ENCODE data around the gene PPFIBP1.
"Not testable (repeated sequence)": the region's sequence is repeated elsewhere in the genome, so short reads cannot be mapped to it uniquely, and the experiment has no call there.

The PPFIBP1 gene

DNA sequence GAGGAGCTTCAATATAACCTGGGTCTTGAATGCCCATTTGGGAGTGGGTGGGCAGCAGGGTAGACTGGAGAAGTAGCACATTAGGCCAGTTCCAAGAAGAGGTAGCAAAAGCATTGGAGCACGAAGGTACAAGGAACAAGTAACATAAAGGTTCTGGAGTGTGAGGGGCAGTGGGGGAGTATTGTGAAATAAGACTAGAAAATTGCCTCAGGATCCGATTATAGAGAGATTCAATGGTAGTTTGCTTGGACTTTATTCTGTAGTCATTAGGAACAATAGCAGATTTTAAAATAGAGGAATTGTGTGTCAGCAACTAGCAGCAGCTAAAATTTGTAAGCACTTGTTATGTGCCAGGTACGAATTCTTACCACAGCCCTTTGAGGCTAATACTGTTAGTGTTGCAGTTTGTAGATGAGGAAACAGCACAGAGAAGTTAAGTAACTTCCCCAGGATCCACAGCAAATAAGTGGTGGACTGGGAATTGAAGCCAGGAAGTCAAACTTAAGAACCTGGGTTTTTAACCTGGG is 61.8 kb downstream of the PPFIBP1 start:
- H3K23ac ChIP-seq (ENCODE audit: low read length), result no peak overlapping the region
- peaks cover 0 to 2% of the 10 kb centered on the region in 2 experiments for H3K4me1 ChIP-seq (ENCODE audit: control insufficient read depth in 1 of 2, insufficient read depth in 2 of 2, low read length in 2 of 2)
- peaks cover 5% of the 10 kb centered on the region for H3K79me2 ChIP-seq (ENCODE audit: control insufficient read depth, insufficient read depth, low read length, poor library complexity)
- H2AK5ac ChIP-seq (ENCODE audit: low read length), result no peak overlapping the region
- no peak overlapping the region for H3K4me2 ChIP-seq (ENCODE audit: low read length)
- H4K12ac ChIP-seq (ENCODE audit: low read depth, low read length), result no peak overlapping the region
- no peak overlapping the region for H4K8ac ChIP-seq (ENCODE audit: low read depth, low read length)
- H3K9ac ChIP-seq (ENCODE audit: low read length), result no peak overlapping the region
- no peaks in the 10 kb centered on the region for H3K9me3 ChIP-seq (ENCODE audit: insufficient read depth, low read depth, low read length)
- peak overlapping the region; percentile 51 for H3K18ac ChIP-seq (ENCODE audit: low read length)
- no peaks in the 10 kb centered on the region for H3K79me1 ChIP-seq (ENCODE audit: low read length)
- no peak overlapping the region for H3K27ac ChIP-seq (ENCODE audit: low read depth, low read length)
- no CpG with 5 or more reads among the region's 3 CpGs for WGBS (ENCODE audit: extremely low coverage, insufficient coverage, insufficient read length)
- no peak overlapping the region for H3K4me3 ChIP-seq (ENCODE audit: low read depth, low read length)
- H2AFZ ChIP-seq (ENCODE audit: insufficient read depth, low read length, poor library complexity), result no peak overlapping the region
- H3K14ac ChIP-seq (ENCODE audit: low read length), result no peak overlapping the region
- H2BK120ac ChIP-seq (ENCODE audit: insufficient read depth, low read length, poor library complexity), result no peak overlapping the region
- H4K91ac ChIP-seq (ENCODE audit: low read depth, low read length), result no peak overlapping the region
- DNase-seq, result no peak
- H2BK12ac ChIP-seq (ENCODE audit: low read length), result no peak overlapping the region
- peak overlapping the region; percentile 75 for H3K4ac ChIP-seq (ENCODE audit: low read depth, low read length)
- H2BK5ac ChIP-seq (ENCODE audit: low read depth, low read length, poor library complexity), result no peak overlapping the region
- H3K27me3 ChIP-seq (ENCODE audit: insufficient read depth, low read length), result no peaks in the 10 kb centered on the region
- peaks cover 4 to 9% of the 10 kb centered on the region in 2 experiments for H3K36me3 ChIP-seq (ENCODE audit: control insufficient read depth in 1 of 2, insufficient read depth in 2 of 2, low read length in 2 of 2)

GRCh38 chr12:27588075-27588730 is 64.2 kb downstream of the PPFIBP1 start:
- H3K18ac ChIP-seq (ENCODE audit: low read length); H2BK120ac ChIP-seq (ENCODE audit: insufficient read depth, low read length, poor library complexity); H3K4ac ChIP-seq (ENCODE audit: low read depth, low read length); H3K79me1 ChIP-seq (ENCODE audit: low read length); H3K27me3 ChIP-seq (ENCODE audit: insufficient read depth, low read length); H2AK5ac ChIP-seq (ENCODE audit: low read length); H3K9ac ChIP-seq (ENCODE audit: low read length); H3K4me1 ChIP-seq (ENCODE audit: control insufficient read depth in 1 of 2, insufficient read depth in 2 of 2, low read length in 2 of 2); H4K91ac ChIP-seq (ENCODE audit: low read depth, low read length); H3K4me2 ChIP-seq (ENCODE audit: low read length); H3K14ac ChIP-seq (ENCODE audit: low read length); H3K27ac ChIP-seq (ENCODE audit: low read depth, low read length); H4K8ac ChIP-seq (ENCODE audit: low read depth, low read length); H3K9me3 ChIP-seq (ENCODE audit: insufficient read depth, low read depth, low read length); H3K36me3 ChIP-seq (ENCODE audit: control insufficient read depth in 1 of 2, insufficient read depth in 2 of 2, low read length in 2 of 2); H4K12ac ChIP-seq (ENCODE audit: low read depth, low read length); H3K23ac ChIP-seq (ENCODE audit: low read length); H2BK12ac ChIP-seq (ENCODE audit: low read length); H3K4me3 ChIP-seq (ENCODE audit: low read depth, low read length); H2AFZ ChIP-seq (ENCODE audit: insufficient read depth, low read length, poor library complexity); H2BK5ac ChIP-seq (ENCODE audit: low read depth, low read length, poor library complexity); H3K79me2 ChIP-seq (ENCODE audit: control insufficient read depth, insufficient read depth, low read length, poor library complexity); DNase-seq: not testable (repeated sequence)
- WGBS (ENCODE audit: extremely low coverage, insufficient coverage, insufficient read length), result no CpG with 5 or more reads among the region's 2 CpGs

GRCh38 chr12:27588776-27589175 is 64.8 kb downstream of the PPFIBP1 start:
- WGBS (ENCODE audit: extremely low coverage, insufficient coverage, insufficient read length), result no CpG with 5 or more reads among the region's 4 CpGs
- Histone ChIP-seq H3K4me3 (ENCODE audit: low read depth, low read length) (no peak overlapping the region), H2AFZ (ENCODE audit: insufficient read depth, low read length, poor library complexity) (no peak overlapping the region), H3K27ac (ENCODE audit: low read depth, low read length) (no peak overlapping the region), H3K23ac (ENCODE audit: low read length) (no peak overlapping the region), H3K79me2 (ENCODE audit: control insufficient read depth, insufficient read depth, low read length, poor library complexity) (peaks cover 5% of the 10 kb centered on the region), H2BK120ac (ENCODE audit: insufficient read depth, low read length, poor library complexity) (no peak overlapping the region), H3K9ac (ENCODE audit: low read length) (no peak overlapping the region), H4K91ac (ENCODE audit: low read depth, low read length) (no peak overlapping the region), H3K9me3 (ENCODE audit: insufficient read depth, low read depth, low read length) (no peaks in the 10 kb centered on the region), H2BK5ac (ENCODE audit: low read depth, low read length, poor library complexity) (no peak overlapping the region), H3K4ac (ENCODE audit: low read depth, low read length) (no peak overlapping the region), H3K27me3 (ENCODE audit: insufficient read depth, low read length) (no peaks in the 10 kb centered on the region), H3K4me1 (ENCODE audit: control insufficient read depth in 1 of 2, insufficient read depth in 2 of 2, low read length in 2 of 2) (peaks cover 0 to 2% of the 10 kb centered on the region in 2 experiments), H3K79me1 (ENCODE audit: low read length) (no peaks in the 10 kb centered on the region), H4K12ac (ENCODE audit: low read depth, low read length) (no peak overlapping the region), H3K14ac (ENCODE audit: low read length) (no peak overlapping the region), H3K36me3 (ENCODE audit: control insufficient read depth in 1 of 2, insufficient read depth in 2 of 2, low read length in 2 of 2) (peaks cover 7 to 9% of the 10 kb centered on the region in 2 experiments), H3K4me2 (ENCODE audit: low read length) (no peak overlapping the region), H4K8ac (ENCODE audit: low read depth, low read length) (no peak overlapping the region), H3K18ac (ENCODE audit: low read length) (no peak overlapping the region), H2BK12ac (ENCODE audit: low read length) (no peak overlapping the region), H2AK5ac (ENCODE audit: low read length) (no peak overlapping the region)
- peak in 1 of 2 donors; percentile 13 for DNase-seq

GRCh38 chr12:27589419-27589818 is 65.4 kb downstream of the PPFIBP1 start:
- H3K4me1 ChIP-seq (ENCODE audit: control insufficient read depth in 1 of 2, insufficient read depth in 2 of 2, low read length in 2 of 2), result peaks cover 0 to 2% of the 10 kb centered on the region in 2 experiments
- H4K12ac ChIP-seq (ENCODE audit: low read depth, low read length), result no peak overlapping the region
- WGBS (ENCODE audit: extremely low coverage, insufficient coverage, insufficient read length), result no CpG with 5 or more reads among the region's 4 CpGs
- H2BK120ac ChIP-seq (ENCODE audit: insufficient read depth, low read length, poor library complexity), result no peak overlapping the region
- DNase-seq, result peak; percentile 21 to 68
- no peak overlapping the region for H3K4me3 ChIP-seq (ENCODE audit: low read depth, low read length)
- H2AFZ ChIP-seq (ENCODE audit: insufficient read depth, low read length, poor library complexity), result no peak overlapping the region
- H3K9ac ChIP-seq (ENCODE audit: low read length), result no peak overlapping the region
- peaks cover 3 to 5% of the 10 kb centered on the region in 2 experiments for H3K36me3 ChIP-seq (ENCODE audit: control insufficient read depth in 1 of 2, insufficient read depth in 2 of 2, low read length in 2 of 2)
- H3K9me3 ChIP-seq (ENCODE audit: insufficient read depth, low read depth, low read length), result no peaks in the 10 kb centered on the region
- H3K18ac ChIP-seq (ENCODE audit: low read length), result no peak overlapping the region
- H3K4me2 ChIP-seq (ENCODE audit: low read length), result no peak overlapping the region
- no peak overlapping the region for H4K91ac ChIP-seq (ENCODE audit: low read depth, low read length)
- H3K27ac ChIP-seq (ENCODE audit: low read depth, low read length), result no peak overlapping the region
- no peak overlapping the region for H2BK12ac ChIP-seq (ENCODE audit: low read length)
- no peaks in the 10 kb centered on the region for H3K79me1 ChIP-seq (ENCODE audit: low read length)
- no peak overlapping the region for H2BK5ac ChIP-seq (ENCODE audit: low read depth, low read length, poor library complexity)
- H3K27me3 ChIP-seq (ENCODE audit: insufficient read depth, low read length), result no peaks in the 10 kb centered on the region
- H2AK5ac ChIP-seq (ENCODE audit: low read length), result no peak overlapping the region
- peaks cover 5% of the 10 kb centered on the region for H3K79me2 ChIP-seq (ENCODE audit: control insufficient read depth, insufficient read depth, low read length, poor library complexity)
- no peak overlapping the region for H3K23ac ChIP-seq (ENCODE audit: low read length)
- no peak overlapping the region for H4K8ac ChIP-seq (ENCODE audit: low read depth, low read length)
- H3K4ac ChIP-seq (ENCODE audit: low read depth, low read length), result no peak overlapping the region
- no peak overlapping the region for H3K14ac ChIP-seq (ENCODE audit: low read length)

All from trophoblast cell (in vitro differentiated cells and primary cell).